K562 (cell line): ENCODE data around the gene TBL1X. TPM values are rescaled to one million over a fixed set of nuclear protein-coding genes. Genes with fewer than 3 reads are reported as not detected.

Experiments
- ATAC-seq: fragments of 200-7000 bp; cut with Tn5 transposase; 3 replicates; pipeline ENCODE4 v1.9.1; 2020; ENCODE audit warnings: moderate library complexity
- BruUV-seq: library from RNA; stranded (reverse); fragments of 400-500 nt; replicated peaks from 2 replicates; lab custom pipeline; 2021; lab: Mats Ljungman, UMichigan
- CTCF ChIA-PET: fragments of 300-600 bp; formaldehyde crosslinking; extraction: SDS; loops from one replicate; lab custom pipeline; 2021; ENCODE audit warnings: low intra/inter-chr PET ratio; lab: Yijun Ruan, JAX
- POLR2A ChIA-PET: fragments of 300-600, 350-650 bp; sonication (Branson Sonifier 250); formaldehyde crosslinking; extraction: SDS; loops from one replicate; lab custom pipeline; 2021; ENCODE audit warnings: antibody characterized with exemption, inconsistent platforms; lab: Yijun Ruan, JAX
- DNase-seq, 4 experiments: peaks; one replicate each; pipeline versions ENCODE4 v3.0.0 to v3.0.0-alpha.2; 2011 to 2018; ENCODE audit warnings: low spot score in 3 of 4, mixed read lengths in 3 of 4; ENCODE audit errors: extremely low read depth in 1 of 4
- FAIRE-seq: peaks from 2 replicates; lab custom pipeline; 2011; peaks lifted over from hg19 to GRCh38; lab: Jason Lieb, UNC
- H2AFZ ChIP-seq: 2 replicates; pipeline ENCODE4 v1.6.0; 2011; ENCODE audit warnings: low read depth, low read length, control low read depth, inconsistent platforms
- H3K27ac ChIP-seq: fragments of 200-600 bp; 3 replicates; pipeline ENCODE4 v1.8.0; 2011; ENCODE audit warnings: low read depth, mild to moderate bottlenecking, control low read depth, inconsistent platforms, low read length, moderate library complexity, mixed read lengths; ENCODE audit errors: extremely low read depth
- H3K27me3 ChIP-seq, 2 experiments: fragments of 300-600 bp in 1 of 2; 2 replicates in 1 of 2; 3 replicates in 1 of 2; pipeline versions ENCODE4 v1.6.0 to v1.8.0; 2011; ENCODE audit warnings: inconsistent platforms in 2 of 2, low read length in 2 of 2, mild to moderate bottlenecking in 1 of 2, mixed read lengths in 1 of 2, moderate library complexity in 1 of 2; ENCODE audit not compliant: control insufficient read depth in 2 of 2, insufficient read depth in 2 of 2
- H3K36me3 ChIP-seq: fragments of 300-600 bp; 3 replicates; pipeline ENCODE4 v1.8.0; 2011; ENCODE audit warnings: mild to moderate bottlenecking, low read length, inconsistent platforms; ENCODE audit not compliant: control insufficient read depth, insufficient read depth
- H3K4me1 ChIP-seq, 2 experiments: fragments of 200-600 bp in 1 of 2; replicated peaks in 1 of 2; 2 replicates in 1 of 2; 3 replicates in 1 of 2; pipeline versions ENCODE4 v1.5.1 to v1.8.0; 2011; ENCODE audit warnings: inconsistent platforms in 2 of 2, low read length in 2 of 2, mild to moderate bottlenecking in 1 of 2, mixed read lengths in 1 of 2, moderate library complexity in 1 of 2; ENCODE audit not compliant: control insufficient read depth in 2 of 2, insufficient read depth in 2 of 2
- H3K4me2 ChIP-seq: 2 replicates; pipeline ENCODE4 v1.6.1; 2011; ENCODE audit warnings: low read length, control low read depth, inconsistent platforms, mixed read lengths; ENCODE audit not compliant: insufficient read depth
- H3K4me3 ChIP-seq: fragments of 200-600 bp; sonication (generic), shearing (Covaris generic); 2 replicates; pipeline ENCODE4 v1.5.1; 2016; ENCODE audit warnings: control low read depth, inconsistent platforms
- H3K79me2 ChIP-seq: fragments of 200-600 bp; 3 replicates; pipeline ENCODE4 v1.8.0; 2011; ENCODE audit warnings: low read length, inconsistent platforms; ENCODE audit not compliant: control insufficient read depth, insufficient read depth
- H3K9ac ChIP-seq, 2 experiments: 2 replicates each; pipeline versions ENCODE4 v1.6.0 to v1.6.1; 2011; ENCODE audit warnings: low read depth in 2 of 2, low read length in 2 of 2, control low read depth in 1 of 2, inconsistent platforms in 1 of 2, mild to moderate bottlenecking in 1 of 2, mixed read lengths in 1 of 2; ENCODE audit not compliant: insufficient read depth in 1 of 2
- H3K9me1 ChIP-seq: one replicate; pipeline ENCODE4 v1.6.0; 2011; ENCODE audit warnings: inconsistent platforms, mild to moderate bottlenecking, low read length, moderate library complexity; ENCODE audit not compliant: control insufficient read depth, insufficient read depth
- H3K9me3 ChIP-seq: replicated peaks from 2 replicates; pipeline ENCODE4 v1.5.1; 2011; ENCODE audit warnings: low read depth, low read length, inconsistent platforms; ENCODE audit not compliant: control insufficient read depth, insufficient read depth
- H4K20me1 ChIP-seq: replicated peaks from 2 replicates; pipeline ENCODE4 v1.6.1; 2011; ENCODE audit warnings: low read length, inconsistent platforms, mixed read lengths; ENCODE audit not compliant: control insufficient read depth, insufficient read depth
- CBX8 ChIP-seq: fragments of 200-600 bp; sonication (generic); IDR thresholded peaks from 2 replicates; pipeline ENCODE4 v1.6.1; 2012; ENCODE audit warnings: borderline replicate concordance, mixed run types, low read depth, mild to moderate bottlenecking, moderate library complexity, mixed read lengths, low read length, control low read depth, inconsistent platforms; ENCODE audit not compliant: poor library complexity, severe bottlenecking; ENCODE audit errors: extremely low read depth
- CC2D1A ChIP-seq: fragments of 450-650 bp; IDR thresholded peaks from 2 replicates; pipeline ENCODE4 v1.6.1; 2017; ENCODE audit warnings: mild to moderate bottlenecking
- CTCFL ChIP-seq: IDR thresholded peaks from 2 replicates; pipeline ENCODE4 v1.6.1; 2011; ENCODE audit warnings: borderline replicate concordance, low read depth, mild to moderate bottlenecking, moderate library complexity, low read length; ENCODE audit not compliant: insufficient read depth, poor library complexity, severe bottlenecking
- DNMT1 ChIP-seq: fragments of 450-650 bp; IDR thresholded peaks from 2 replicates; pipeline ENCODE4 v1.6.1; 2016; ENCODE audit warnings: antibody characterized with exemption, mild to moderate bottlenecking
- ETV5 ChIP-seq: sonication (generic); formaldehyde crosslinking; IDR thresholded peaks from 2 replicates; pipeline ENCODE4 v1.4.0; 2020; ENCODE audit warnings: low read depth, mild to moderate bottlenecking, missing genetic modification reagents
- NFIX ChIP-seq: fragments of 250-450 bp; sonication (Bioruptor Pico); IDR thresholded peaks from 2 replicates; pipeline ENCODE4 v1.4.0; 2020; ENCODE audit warnings: low read depth, mild to moderate bottlenecking, moderate library complexity
- NFXL1 ChIP-seq: fragments of 450-650 bp; formaldehyde crosslinking; IDR thresholded peaks from 2 replicates; pipeline ENCODE4 v1.4.0; 2021; ENCODE audit warnings: mild to moderate bottlenecking
- PHF8 ChIP-seq: fragments of 200-600 bp; sonication (generic); IDR thresholded peaks from 2 replicates; pipeline ENCODE4 v1.6.1; 2012; ENCODE audit warnings: mixed run types, mild to moderate bottlenecking, inconsistent platforms, low read length, moderate library complexity, borderline replicate concordance
- WHSC1 ChIP-seq: IDR thresholded peaks from one replicate; pipeline ENCODE4 v1.6.1; 2012; ENCODE audit warnings: low read length, control low read depth, inconsistent platforms
- ZEB2 ChIP-seq: fragments of 450-650 bp; IDR thresholded peaks from 2 replicates; pipeline ENCODE4 v1.6.1; 2016
- ZNF121 ChIP-seq: sonication (generic); formaldehyde crosslinking; conservative IDR thresholded peaks from 2 replicates; pipeline ENCODE4 v1.8.0; 2022; ENCODE audit warnings: missing genetic modification reagents
- ZNF174 ChIP-seq: fragments of 250-450 bp; sonication (Bioruptor Pico); IDR thresholded peaks from 2 replicates; pipeline ENCODE4 v1.4.0; 2020; ENCODE audit warnings: mild to moderate bottlenecking
- ZNF263 ChIP-seq: sonication (generic); formaldehyde crosslinking; IDR thresholded peaks from 2 replicates; pipeline ENCODE4 v1.8.0; 2022; ENCODE audit warnings: mild to moderate bottlenecking, missing genetic modification reagents, borderline replicate concordance
- ZNF395 ChIP-seq: fragments of 200-800 bp; sonication (Bioruptor generic); IDR thresholded peaks from 2 replicates; pipeline ENCODE4 v1.6.1; 2017; ENCODE audit warnings: missing genetic modification characterization, missing compliant biosample characterization
- ZNF584 ChIP-seq: fragments of 200-800 bp; sonication (Bioruptor generic); IDR thresholded peaks from 2 replicates; pipeline ENCODE4 v1.6.1; 2016; ENCODE audit warnings: low read depth, mild to moderate bottlenecking, missing genetic modification characterization, missing compliant biosample characterization
- WGBS: fragments of 100-300 bp; shearing (Covaris generic); methylation state at CpG from one replicate; pipeline ENCODE4 v1.1.6; 2016; ENCODE audit warnings: low coverage, mixed read lengths; ENCODE audit not compliant: insufficient coverage; ENCODE audit errors: missing lambda C conversion rate; 5-methylcytosine and 5-hydroxymethylcytosine counted together
- in situ Hi-C: fragments of 300-500 bp; cut with MboI; formaldehyde crosslinking; loops from 4 replicates; pipeline ENCODE4 v1.15.0; 2018; ENCODE audit warnings: inconsistent platforms, mixed read lengths
- intact Hi-C: fragments of 100-400 bp; cut with micrococcal nuclease; formaldehyde crosslinking; loops from 2 replicates; pipeline ENCODE4 v1.14.2; 2022
- polyA plus RNA-seq, 8 experiments: library from polyadenylated mRNA; depleted of rRNA in 4 of 8; stranded (reverse) in 5 of 8; unstranded in 3 of 8; fragments of >200 nt; fragmentation: Nextera tagmentation in 2 of 8; fragmentation: Illumina TruSeq in 1 of 8; extraction: Ambion mirVana in 2 of 8; extraction: Trizol in 1 of 8; gene quantifications; 2 replicates each; pipeline versions ENCODE4 v1.2.1 to v1.2.3, GENCODE V29; 2011 to 2014; ENCODE audit warnings: inconsistent platforms in 1 of 8, missing spikeins in 1 of 8
- total RNA-seq, 7 experiments: library from RNA; depleted of rRNA in 6 of 7; stranded (reverse); fragments of >200 nt in 6 of 7; fragmentation: Illumina TruSeq in 2 of 7; extraction: Trizol in 2 of 7; gene quantifications; 2 replicates each; pipeline versions ENCODE4 v1.2.1 to v1.2.3, GENCODE V29; 2011 to 2021; ENCODE audit warnings: low replicate concordance in 1 of 7
- TF ChIP-seq, protein P1 (sequence below), 2 experiments: fragments of 450-650 bp in 1 of 2; sonication (generic) in 1 of 2; formaldehyde crosslinking; conservative IDR thresholded peaks; 2 replicates each; pipeline versions ENCODE4 v1.4.0 to v1.8.1; 2020 to 2022; ENCODE audit warnings: mild to moderate bottlenecking in 1 of 2, missing genetic modification reagents in 1 of 2

TBL1X gene
- total and polyA plus RNA-seq, 9 of the 15 experiments (the other 6 are each of a cell fraction or from before 2014, with no cell fraction given) = 6.0 to 49.6 (median 19.7) TPM

DNA sequence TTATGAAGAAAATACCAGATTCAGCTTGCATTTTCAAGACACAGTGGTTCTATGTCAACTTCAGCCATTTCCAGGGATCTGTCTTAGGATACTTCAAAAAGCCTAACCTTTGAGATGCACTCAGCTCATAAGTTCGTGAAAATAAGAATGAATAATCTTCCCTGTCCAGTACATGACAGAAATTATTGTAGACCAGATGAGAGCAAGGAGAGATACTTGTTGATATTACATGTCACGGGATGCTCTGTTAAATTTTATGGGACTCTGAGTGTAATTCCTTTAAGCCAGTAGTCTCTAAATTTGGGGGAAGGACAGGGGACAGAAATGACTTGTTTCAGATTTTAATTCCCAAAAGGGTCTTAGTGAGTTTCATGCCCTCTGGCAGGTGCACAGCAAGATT lies 8.8 kb downstream of the TBL1X start:
- intact Hi-C loops (no loop called here), in situ Hi-C loops (no loop called here)
- Histone ChIP-seq H2AFZ (no peak overlapping the region), H3K9me3 (no peaks in the 10 kb centered on the region), H3K79me2 (peaks cover 80% of the 10 kb centered on the region), H3K9me1 (no peaks in the 10 kb centered on the region), H3K4me3 (no peak overlapping the region), H3K27me3 (no peaks in the 10 kb centered on the region), H3K36me3 (peaks cover 34% of the 10 kb centered on the region), H3K4me1 (peaks cover 10 to 11% of the 10 kb centered on the region in 2 experiments; a peak in 4 of 5 replicates), H3K9ac (no peak overlapping the region), H3K27ac (no peak overlapping the region), H3K4me2 (no peak overlapping the region), H4K20me1 (no peaks in the 10 kb centered on the region; the same call in 1 of the 2 replicates)
- TF ChIP-seq DNMT1 (no peak), NFXL1 (CRISPR knock-in tag) (no peak), ZNF395 (CRISPR knock-in tag) (no peak), ZNF263 (CRISPR knock-in tag) (no peak), ZEB2 (no peak), WHSC1 (no peak), ZNF174 (CRISPR knock-in tag) (no peak), ETV5 (no peak), CBX8 (no peak), NFIX (CRISPR knock-in tag) (no peak), ZNF584 (CRISPR knock-in tag) (no peak), PHF8 (no peak), CC2D1A (no peak), CTCFL (no peak), ZNF121 (CRISPR knock-in tag) (no peak)
- TF ChIP-seq, protein P1, sequence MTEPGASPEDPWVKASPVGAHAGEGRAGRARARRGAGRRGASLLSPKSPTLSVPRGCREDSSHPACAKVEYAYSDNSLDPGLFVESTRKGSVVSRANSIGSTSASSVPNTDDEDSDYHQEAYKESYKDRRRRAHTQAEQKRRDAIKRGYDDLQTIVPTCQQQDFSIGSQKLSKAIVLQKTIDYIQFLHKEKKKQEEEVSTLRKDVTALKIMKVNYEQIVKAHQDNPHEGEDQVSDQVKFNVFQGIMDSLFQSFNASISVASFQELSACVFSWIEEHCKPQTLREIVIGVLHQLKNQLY (CRISPR knock-in tag; conservative IDR thresholded peaks at IDR 0.05) = no peak
- no TSS peak for BruUV-seq
- ATAC-seq = no peak
- no peak for DNase-seq
- 82% methylated on average over 2 of the region's 2 CpGs for WGBS
- ChIA-PET POLR2A (interaction anchor here (0.9 to 1.0 kb wide), 2 partner anchors 11 to 36 kb away, joined by 3 to 4 read pairs; no protein-coding TSS in a partner anchor), CTCF (no interaction called here)
- FAIRE-seq = no peak
